H1 (cell line): ENCODE data around the gene UBE2J1.

Source experiments
- ASH2L ChIP-seq: fragments of 200-600, 300-600 bp; sonication (generic); IDR thresholded peaks from one replicate; pipeline ENCODE4 v1.7.1; 2017; ENCODE audit warnings: low read length
- CTCF ChIP-seq, 3 experiments: IDR thresholded peaks; 1 replicate in 2 of 3; 2 replicates in 1 of 3; pipeline versions ENCODE4 v1.5.1 to v1.6.1; 2011; ENCODE audit warnings: low read length in 3 of 3, mild to moderate bottlenecking in 3 of 3, inconsistent platforms in 2 of 3, low read depth in 1 of 3, moderate library complexity in 1 of 3; ENCODE audit not compliant: insufficient read depth in 1 of 3; ENCODE audit errors: control extremely low read depth in 1 of 3
- EGR1 ChIP-seq: IDR thresholded peaks from 2 replicates; pipeline ENCODE4 v1.6.1; 2011; ENCODE audit warnings: low read depth, low read length, borderline replicate concordance
- EZH2 ChIP-seq: fragments of 200-600 bp; sonication (generic); IDR thresholded peaks from 2 replicates; pipeline ENCODE4 v1.7.1; 2012; ENCODE audit warnings: low read depth, mild to moderate bottlenecking, moderate library complexity, low read length, inconsistent platforms; ENCODE audit not compliant: severe bottlenecking
- JUN ChIP-seq: IDR thresholded peaks from 2 replicates; pipeline ENCODE4 v1.6.1; 2011; ENCODE audit warnings: low read depth, mild to moderate bottlenecking, improper control_type of control experiment, low read length
- MAX ChIP-seq: IDR thresholded peaks from 2 replicates; pipeline ENCODE4 v1.6.1; 2012; ENCODE audit warnings: inconsistent platforms
- POLR2A ChIP-seq, 2 experiments: IDR thresholded peaks; 1 replicate in 1 of 2; 2 replicates in 1 of 2; pipeline ENCODE4 v1.6.1; 2011; ENCODE audit warnings: low read depth in 2 of 2, low read length in 2 of 2, mild to moderate bottlenecking in 2 of 2; ENCODE audit errors: control extremely low read depth in 1 of 2
- POLR2AphosphoS5 ChIP-seq: IDR thresholded peaks from 2 replicates; pipeline ENCODE4 v1.6.1; 2011; ENCODE audit warnings: low read depth, low read length
- SIN3A ChIP-seq, 2 experiments: IDR thresholded peaks in 1 of 2; conservative IDR thresholded peaks in 1 of 2; 2 replicates each; pipeline ENCODE4 v1.6.1; 2011 to 2012; ENCODE audit warnings: low read length in 2 of 2, improper control_type of control experiment in 1 of 2, low read depth in 1 of 2, mild to moderate bottlenecking in 1 of 2
- SP2 ChIP-seq: IDR thresholded peaks from 2 replicates; pipeline ENCODE4 v1.6.1; 2012; ENCODE audit warnings: mild to moderate bottlenecking, low read length, inconsistent platforms
- SUZ12 ChIP-seq: fragments of 200-600 bp; sonication (generic); IDR thresholded peaks from 2 replicates; pipeline ENCODE4 v1.6.1; 2012; ENCODE audit warnings: mild to moderate bottlenecking, inconsistent platforms, low read length, moderate library complexity, mixed read lengths
- USF2 ChIP-seq: IDR thresholded peaks from 2 replicates; pipeline ENCODE4 v1.6.1; 2011; ENCODE audit warnings: low read length, improper control_type of control experiment
- ZNF274 ChIP-seq: IDR thresholded peaks from 2 replicates; pipeline ENCODE4 v1.7.0; 2012; ENCODE audit warnings: low read length, borderline replicate concordance; ENCODE audit errors: extremely low read depth

- TF ChIP-seq CTCF (IDR thresholded peaks at IDR 0.05; ENCODE audit: control extremely low read depth in 1 of 3, insufficient read depth in 1 of 3, low read depth in 1 of 3, low read length in 3 of 3) (no peak), ZNF274 (no peak), SP2 (no peak), SIN3A (conservative IDR thresholded peaks at IDR 0.05 in 1 of 2, IDR thresholded peaks at IDR 0.05 in 1 of 2; ENCODE audit: low read depth in 1 of 2, low read length in 2 of 2) (no peak), POLR2AphosphoS5 (no peak), JUN (no peak), USF2 (no peak), EGR1 (no peak), ASH2L (no peak), EZH2 (no peak), POLR2A (IDR thresholded peaks at IDR 0.05; ENCODE audit: control extremely low read depth in 1 of 2, low read depth in 2 of 2, low read length in 2 of 2) (no peak), MAX (no peak), SUZ12 (no peak)
These were observed 28.5 kb upstream of the UBE2J1 start for GRCh38 chr6:89381031-89381430.
